NOMO-1 (cell line): Measurements from ENCODE around the gene ZBTB47.

ENCODE experiments used
- DNase-seq, 2 experiments: peaks; one replicate each; lab custom pipeline; 2025; ENCODE audit not compliant: unreplicated experiment in 2 of 2; lab: John Stamatoyannopoulos, UW

Gene ZBTB47

DNA sequence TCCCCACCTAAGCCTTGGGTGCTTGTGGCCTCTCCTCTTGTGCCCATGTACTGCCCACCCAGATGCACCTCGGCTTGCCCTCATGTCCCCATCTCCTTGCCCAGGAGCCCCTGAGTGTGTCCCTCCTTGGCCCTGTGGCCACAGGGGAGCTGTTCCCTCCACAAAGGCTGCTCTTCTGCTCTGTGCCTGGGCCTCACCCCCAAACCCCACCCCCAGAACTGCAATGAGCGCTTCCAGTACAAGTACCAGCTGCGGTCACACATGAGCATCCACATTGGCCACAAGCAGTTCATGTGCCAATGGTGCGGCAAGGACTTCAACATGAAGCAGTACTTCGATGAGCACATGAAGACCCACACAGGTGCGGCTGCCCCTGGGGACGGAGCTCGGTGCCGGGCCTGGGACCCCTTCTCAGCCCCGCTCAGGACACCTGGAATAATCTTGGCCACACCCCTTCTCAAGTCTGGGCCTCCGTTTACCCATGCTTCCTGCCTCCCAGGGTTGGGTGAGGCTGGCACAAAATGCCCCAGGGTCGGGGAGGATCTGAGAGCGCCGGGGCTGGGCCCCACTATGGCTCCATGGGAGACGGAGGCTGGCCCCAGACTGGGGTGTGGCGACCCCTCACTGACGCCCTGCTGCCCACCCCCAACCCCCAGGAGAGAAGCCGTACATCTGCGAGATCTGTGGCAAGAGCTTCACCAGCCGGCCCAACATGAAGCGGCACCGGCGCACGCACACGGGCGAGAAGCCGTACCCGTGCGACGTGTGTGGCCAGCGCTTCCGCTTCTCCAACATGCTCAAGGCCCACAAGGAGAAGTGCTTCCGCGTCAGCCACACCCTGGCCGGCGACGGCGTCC is 10.3 kb downstream of the ZBTB47 start:
- DNase-seq = no peak

DNA sequence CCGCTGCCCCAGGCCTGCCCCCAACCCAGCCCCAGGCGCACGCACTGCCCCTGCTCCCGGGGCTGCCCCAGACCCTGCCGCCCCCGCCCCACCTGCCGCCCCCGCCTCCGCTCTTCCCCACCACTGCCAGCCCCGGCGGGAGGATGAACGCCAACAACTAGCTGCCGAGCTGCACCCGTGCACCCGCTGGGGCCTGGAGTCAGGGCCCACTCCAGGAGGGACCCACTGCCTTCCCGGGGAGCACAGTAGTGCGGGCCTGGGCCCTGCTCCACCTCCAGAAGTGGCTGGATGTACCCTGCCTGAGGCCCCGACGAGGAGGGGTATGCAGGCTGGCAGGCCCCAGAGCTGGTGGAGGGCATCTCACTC is 10.9 kb downstream of the ZBTB47 start:
- no peak for DNase-seq

DNA sequence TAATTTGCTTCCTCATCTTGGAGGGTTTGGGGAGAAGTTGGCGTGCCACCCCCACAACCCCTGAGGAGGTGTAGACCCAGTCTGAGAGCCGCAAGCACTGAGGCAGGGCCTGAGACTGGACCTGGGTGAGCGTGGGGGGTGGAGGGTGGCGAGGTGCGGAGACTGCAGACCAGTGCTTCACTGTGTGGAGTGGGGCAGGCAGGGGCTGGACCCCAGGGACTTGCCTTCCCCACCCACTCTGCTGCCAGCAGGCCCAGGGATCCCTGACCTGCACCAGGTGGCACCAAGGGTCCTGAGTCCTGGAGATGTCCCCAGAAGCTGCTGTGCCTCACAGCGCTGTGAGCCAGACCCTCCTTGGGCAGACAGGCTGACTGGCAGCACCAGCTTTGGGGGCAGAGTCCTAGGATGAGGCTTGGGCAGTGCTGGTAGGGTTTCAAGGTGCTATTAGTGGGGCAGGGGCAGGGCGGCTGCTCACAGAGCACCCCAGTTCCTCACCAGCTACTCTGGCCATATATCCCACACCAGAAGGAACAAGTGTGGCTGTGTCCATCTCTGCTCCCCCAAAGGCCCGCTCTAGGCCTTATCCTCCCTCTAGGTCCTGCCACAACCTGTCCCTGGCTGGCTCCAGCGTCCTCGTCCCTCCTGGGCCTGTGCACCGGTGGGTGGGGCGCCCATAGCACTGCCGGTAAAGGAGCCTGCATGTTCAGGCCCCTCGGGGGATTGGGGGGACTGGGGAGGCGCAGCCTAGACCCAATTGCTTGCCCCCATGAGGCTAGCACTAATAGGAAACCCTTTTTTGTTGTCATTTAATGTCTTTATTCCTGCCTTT is 11.8 kb downstream of the ZBTB47 start:
- DNase-seq = no peak

DNA sequence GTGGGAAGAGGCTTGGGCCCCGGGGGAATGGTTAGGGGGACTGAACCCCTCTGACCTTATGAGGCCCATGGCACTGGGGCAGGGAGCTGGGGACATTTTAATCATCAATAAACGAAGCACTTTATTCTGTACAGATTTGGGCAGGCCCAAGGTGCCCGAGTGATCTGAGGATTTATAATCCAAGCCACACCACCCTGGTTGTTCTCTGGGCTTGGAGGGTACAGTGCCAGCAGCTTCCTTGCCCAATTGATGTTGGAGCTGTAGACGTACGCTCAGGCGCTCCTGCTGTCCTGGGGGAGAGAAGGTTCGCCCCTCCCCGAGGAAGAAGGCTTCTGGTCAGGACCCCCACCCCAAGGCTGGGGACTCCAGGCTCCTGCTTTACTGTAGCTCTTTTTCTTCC is 12.5 kb downstream of the ZBTB47 start:
- DNase-seq = no peak

DNA sequence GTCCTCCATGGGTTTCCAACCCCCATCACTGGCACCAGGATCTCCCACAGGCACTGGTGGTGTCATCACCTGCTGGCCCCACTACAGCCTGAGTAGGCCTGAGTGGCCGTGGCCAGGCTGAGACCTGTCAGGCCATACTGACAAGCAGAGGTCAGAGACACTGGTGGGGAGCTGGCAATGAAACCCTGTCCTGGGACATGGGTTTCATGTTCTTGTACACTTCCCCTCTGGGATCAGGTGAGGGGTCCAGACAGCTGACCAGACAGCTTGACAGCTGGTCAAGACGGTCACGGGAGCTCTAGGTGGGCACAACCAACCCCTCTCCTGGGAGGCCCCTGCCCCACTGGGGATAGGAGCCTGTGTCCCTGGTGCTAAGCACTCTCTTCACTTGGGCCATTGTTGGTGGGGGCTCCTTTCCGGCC is 13.1 kb downstream of the ZBTB47 start:
- DNase-seq = no peak

DNA sequence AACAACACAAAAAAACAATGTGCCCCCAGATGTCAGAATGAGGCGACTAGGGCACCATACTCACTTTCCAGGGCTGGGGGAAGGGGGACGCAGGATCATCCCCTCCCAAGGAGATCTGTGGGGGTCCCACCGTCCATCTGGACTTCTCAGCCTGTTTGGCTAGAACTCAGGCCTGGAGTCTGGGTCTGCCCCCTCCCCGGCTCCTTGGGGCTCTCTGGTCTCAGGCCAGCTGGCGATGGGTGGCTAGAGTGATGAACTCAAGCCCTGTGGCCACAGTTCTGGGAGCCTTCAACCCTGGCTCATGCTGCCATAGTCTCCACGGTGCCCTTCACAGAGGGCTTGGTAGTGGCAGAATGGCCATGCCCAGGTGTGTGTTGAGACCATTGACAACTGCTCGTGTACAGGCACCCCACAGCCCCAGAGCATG is 13.6 kb downstream of the ZBTB47 start:
- DNase-seq = no peak

DNA sequence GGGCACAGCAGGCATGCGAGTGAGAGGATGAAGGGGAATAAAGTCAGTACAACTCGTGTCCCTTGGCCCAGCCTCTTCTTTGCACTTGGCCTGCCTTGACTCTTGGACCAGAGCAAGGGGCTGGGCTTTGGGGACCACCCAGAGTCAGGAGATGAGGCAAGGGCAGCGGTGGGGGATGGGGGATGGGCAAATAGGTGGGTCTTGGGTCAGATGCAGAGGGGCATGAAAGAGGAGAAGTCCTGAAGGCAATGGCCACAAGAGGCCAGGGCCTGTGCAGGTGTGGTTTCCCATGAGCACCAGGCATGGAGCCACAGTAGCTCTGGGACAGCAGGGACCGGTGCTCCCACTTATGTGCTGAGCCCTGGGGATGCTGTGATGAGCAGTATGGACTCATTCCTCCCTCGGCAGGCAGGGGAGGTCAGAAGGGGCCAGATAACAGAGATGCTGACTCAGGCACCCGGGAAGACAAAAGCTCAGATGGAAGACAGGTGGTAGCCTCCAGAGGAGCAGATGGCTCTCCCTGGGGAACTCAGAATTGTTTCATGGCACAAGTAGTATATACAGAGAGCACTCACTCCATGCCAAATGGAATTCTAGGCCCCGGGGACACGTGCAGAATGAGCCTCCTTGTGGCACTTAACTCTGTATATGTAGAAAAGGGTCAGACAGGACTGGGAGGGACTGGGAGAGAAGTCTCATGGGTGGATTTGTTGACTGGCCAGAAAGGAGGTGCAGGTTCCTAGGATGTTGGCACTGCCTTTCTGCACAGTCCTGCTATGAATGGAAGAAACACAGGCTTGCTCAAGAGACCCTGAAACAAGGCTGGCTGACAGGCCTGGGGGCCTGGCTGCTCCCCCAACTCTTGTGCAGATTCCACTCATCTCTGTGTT is 14.3 kb downstream of the ZBTB47 start:
- DNase-seq = no peak

DNA sequence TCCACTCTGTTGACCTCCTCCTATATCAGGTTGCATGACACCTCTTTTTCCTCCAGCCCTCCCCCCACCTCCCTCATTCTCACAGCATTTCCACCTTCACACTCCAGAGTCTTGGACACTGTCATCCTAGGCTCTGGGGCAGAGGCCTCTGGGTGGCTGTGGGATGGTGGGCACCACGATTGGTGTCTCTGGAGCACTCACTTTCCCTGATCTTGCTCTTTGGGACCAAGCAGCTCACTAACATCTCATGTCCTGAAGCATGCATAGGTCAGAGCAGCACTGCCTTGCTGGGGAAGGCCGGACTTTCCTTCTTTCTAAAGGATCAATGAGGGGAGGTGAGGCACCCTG is 14.9 kb downstream of the ZBTB47 start:
- DNase-seq = no peak

DNA sequence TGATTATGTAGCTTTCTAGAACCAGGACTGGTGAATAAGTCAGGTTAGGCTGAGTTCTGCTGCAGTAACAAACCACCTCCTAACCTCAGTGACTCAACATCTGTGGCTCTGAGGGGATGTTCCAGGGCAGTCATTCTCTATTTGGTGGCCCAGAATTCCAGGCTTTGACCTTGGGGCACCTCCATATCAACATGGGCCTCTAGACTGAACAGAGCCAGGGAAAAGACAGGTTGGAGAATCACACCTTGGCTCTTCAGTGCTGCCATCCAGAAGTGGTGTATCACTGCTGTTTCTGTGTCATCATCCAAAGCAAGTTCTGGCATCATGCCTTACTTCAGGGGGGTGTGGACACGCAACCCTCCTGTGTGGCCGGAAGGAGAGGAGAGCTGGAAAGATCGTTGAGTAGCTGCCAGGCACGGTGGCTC is 15.3 kb downstream of the ZBTB47 start:
- DNase-seq = no peak

DNA sequence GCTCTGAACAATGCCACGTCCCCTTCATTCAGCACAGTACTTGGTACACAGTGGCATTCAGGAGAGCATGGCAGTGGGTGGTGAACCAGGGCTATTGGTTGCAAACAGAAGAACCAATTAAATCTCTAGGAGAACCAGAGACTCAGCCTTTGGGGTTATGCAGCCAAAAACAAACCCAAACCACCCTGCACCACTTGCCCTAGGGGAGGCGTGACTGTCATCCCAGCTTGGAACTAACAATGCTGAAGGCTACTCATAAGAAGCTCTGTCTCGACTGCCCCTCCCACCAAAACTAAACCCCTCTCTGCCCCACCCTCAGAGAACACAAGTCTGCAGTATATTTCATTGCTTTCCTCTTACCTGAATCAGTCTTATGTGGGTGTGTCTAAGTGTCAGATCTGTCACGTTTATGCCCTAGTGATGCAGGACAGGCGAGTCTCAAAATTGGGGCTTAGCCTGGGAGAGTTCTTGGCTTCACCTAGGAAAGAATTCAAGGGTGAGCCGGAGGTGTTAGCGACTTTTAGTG is 16.6 kb downstream of the ZBTB47 start:
- no peak for DNase-seq

DNA sequence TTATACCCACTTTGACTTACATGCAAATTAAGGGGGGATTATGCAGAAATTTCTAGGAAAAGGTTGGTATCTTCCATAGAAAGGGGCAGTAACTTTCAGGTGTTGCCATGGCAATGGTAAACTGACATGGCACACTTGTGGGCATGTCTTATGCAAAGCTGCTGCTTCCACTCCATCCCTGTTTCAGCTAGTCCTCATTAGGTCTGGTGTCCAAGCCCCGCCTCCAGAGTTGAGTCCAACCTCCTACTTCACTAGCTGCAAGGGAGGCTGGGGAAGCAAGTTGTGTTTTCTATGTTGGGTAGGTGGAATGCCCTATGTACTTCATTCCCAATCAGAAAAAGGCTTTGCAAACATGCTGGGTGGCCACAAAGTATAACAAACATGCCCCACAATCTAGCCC is 17.2 kb downstream of the ZBTB47 start:
- DNase-seq = no peak

DNA sequence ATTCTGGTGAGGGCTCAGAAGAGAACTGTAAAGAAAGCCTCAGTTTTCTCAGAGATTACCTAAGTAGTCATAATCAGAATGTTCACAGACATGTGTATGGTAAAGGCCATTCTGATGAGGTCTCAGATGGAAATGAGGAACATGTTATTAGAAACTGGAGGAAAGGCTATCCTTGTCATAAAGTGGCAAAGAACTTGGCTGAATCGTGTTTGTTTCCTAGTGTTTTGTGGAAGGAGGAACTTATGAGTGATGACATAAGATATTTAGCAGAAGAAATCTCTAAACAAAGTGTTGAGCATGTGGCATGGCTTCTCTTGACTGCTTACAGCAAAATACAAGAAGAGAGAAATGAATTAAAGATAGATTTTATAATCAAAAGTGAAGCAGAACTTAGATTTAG is 19.0 kb downstream of the ZBTB47 start:
- no peak for DNase-seq

DNA sequence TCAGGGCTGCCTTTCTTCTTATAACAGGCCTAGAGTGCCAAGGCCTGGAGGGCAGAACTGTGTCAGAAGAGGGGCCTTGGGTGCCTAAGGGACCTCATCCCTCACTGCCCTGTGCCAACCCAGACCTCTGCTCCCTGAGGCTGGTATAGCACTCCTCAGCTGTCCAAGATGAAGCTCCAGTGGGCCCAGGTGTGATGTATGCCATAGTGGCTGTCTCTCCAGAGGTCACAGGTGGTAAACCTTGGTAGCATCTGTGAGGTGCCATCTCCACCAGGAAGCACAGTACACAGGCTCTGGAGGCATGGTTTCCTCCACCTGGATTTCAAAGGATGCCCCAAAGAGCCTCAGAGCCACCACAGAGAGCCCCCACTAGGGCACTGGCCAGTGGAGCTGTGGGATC is 19.6 kb downstream of the ZBTB47 start:
- no peak for DNase-seq

DNA sequence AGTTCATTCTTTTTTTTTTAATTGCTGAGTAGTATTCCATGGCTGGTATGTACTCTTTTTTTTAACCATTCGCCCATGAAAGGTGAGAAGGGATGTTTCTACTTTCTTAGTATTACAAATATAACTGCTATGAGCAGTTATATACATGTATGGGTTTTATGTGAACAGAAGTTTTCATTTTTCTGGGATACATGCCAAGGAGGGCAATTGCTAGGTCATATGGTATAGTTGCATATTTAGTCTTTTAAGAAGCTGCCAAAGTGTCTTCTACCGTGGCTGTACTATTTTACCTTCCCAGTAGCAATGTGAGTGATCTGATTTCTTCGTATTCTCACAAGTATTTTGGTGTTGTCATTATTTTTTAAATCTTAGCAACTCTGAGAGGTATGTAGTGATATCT is 20.6 kb downstream of the ZBTB47 start:
- DNase-seq = no peak

DNA sequence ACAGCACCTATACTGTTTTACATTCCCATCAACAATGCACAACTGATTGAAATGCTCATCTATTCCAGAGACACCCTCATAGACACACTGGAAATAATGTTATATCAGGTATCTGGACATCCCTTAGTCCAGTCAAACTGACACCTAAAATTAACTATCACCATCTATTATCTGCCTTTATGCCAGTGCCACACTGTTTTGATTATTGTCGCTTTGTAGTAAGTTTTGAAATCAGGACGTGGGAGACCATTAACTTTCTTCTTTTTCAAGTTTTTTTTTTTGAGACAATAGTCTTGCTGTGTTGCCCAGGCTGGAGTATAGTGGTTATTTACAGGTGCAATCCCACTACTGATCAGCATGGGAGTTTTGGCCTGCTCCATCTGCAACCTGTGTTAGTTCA is 22.4 kb downstream of the ZBTB47 start:
- DNase-seq = no peak

DNA sequence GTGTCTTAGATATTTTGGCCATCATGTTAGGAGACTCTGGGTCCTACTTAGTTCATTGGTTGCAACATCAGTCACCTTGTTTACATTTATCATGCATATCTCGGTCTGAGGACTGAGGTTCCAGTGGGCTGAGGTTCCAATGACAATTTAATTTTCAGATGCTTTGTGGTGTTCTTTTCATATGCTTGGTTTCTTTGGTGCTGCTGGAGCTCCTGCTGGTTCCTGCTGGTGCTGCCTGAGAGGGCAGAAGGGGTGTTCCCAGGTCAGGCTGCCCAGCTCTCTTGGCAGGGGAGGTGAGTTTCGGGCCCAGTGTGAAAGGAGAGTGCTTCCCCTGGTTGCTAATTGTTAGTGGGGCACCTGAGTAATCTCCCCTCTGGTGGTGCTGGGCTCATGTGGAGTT is 24.9 kb downstream of the ZBTB47 start:
- no peak for DNase-seq

DNA sequence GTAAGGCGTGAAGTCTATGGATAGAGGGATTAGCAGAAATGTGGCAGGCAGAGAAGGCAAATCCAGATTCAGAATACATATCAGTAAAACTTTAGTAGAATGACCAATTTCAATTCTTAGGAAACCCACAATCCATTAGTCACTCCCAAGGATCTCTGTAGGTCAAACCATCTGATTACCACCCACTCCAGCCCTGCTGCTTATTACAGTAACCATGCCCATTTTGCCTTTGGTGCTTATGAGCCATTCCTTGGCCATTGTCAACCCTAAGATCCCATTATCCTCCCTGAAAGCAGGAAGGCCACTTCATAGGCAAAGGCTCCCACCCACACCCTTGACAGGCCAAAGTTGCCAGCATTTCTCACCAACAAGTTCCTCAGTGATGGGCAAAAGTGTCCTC is 26.8 kb downstream of the ZBTB47 start:
- DNase-seq = no peak

DNA sequence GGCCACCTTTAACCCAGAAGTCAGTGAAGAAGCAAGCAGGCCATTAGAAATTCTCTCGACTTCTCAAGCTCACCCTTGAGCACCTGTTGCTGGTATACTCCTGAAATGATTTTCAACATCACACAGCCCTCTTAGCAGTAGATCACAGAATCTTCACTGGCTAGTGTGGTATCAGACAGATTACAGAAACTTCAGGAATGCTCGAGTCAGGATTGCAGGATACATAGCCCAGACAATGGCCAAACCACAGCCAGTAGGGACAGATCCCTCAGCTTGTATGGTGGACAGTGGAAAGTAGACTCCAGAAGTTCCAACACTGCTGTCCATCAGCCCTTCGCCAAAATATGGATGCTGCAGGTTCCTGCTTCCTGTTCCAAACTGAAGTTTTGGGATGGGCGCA is 27.3 kb downstream of the ZBTB47 start:
- DNase-seq = no peak

DNA sequence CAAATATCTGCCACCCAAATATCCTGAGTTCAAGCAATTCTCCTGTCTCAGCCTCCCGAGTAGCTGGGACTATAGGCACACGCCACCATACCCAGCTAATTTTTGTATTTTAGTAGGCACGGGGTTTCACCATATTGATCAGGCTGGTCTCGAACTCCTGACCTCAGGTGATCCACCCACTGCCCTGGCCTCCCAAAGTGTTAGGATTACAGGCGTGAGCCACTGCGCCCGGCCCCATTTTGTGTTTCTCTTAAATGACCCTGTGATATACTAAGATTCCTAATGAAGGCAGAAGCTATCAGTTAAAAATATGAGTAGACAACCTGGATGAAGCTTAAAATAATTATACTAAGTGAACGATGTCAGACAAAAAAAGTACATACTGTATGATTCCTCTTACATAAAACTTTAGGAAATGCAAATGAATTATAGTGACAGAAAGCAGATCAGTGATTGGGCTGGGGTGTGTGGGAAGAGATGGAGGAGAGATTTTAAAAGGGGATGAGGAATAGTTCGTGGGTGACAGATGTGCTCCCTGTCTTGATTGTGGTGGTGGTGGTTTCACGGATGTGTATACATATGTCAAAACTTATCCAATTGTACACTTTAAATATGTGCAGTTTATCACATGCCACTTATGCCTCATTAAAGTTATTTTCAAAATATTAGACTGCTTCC is 28.0 kb downstream of the ZBTB47 start:
- no peak for DNase-seq

DNA sequence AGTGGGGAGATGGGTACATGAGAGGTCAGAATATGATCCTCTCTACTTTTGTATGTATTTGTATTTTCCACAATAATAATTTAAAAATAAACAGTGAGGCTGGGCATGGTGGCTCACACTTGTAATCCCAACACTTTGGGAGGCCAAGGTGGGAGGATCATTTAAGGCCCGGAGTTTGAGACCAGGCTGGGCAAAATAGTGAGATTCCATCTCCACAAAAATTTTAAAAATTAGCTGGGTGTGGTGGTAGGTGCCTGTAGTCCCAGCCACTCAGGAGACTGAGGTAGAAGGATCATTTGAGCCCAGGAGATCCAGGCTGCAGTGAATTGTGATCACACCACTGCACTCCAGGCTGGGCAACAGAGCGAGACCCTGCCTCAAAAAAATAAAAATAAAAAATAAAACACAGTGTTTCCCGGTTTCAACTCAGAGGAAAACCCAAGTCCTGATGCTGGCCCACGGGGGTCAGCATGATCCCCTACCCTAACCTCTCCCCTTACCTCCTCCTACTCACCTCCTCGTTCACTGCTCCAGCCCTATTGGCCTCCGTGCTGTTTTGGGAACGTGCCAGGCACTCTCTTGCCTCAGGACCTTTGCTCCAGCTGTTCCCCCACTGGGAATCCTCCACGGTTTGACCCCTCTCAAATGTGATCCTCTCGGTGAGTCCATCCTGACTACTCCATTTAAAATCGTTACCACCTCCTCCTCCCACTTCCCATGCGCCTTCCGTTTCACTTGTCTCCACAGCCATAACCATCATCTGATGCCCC is 29.0 kb downstream of the ZBTB47 start:
- no peak for DNase-seq
